HEK293T (cell line): ENCODE data around the gene TMEM143.

Source experiments
- BHLHE40 ChIP-seq: fragments of 450-650 bp; IDR thresholded peaks from 2 replicates; pipeline ENCODE4 v1.6.1; 2016; ENCODE audit warnings: mild to moderate bottlenecking, moderate library complexity, borderline replicate concordance
- CTBP1 ChIP-seq: fragments of 450-650 bp; IDR thresholded peaks from 2 replicates; pipeline ENCODE4 v1.6.1; 2016; ENCODE audit warnings: borderline replicate concordance
- ELF4 ChIP-seq: fragments of 450-650 bp; IDR thresholded peaks from 2 replicates; pipeline ENCODE4 v1.6.1; 2017; ENCODE audit warnings: antibody characterized with exemption
- FOXA1 ChIP-seq: fragments of 450-650 bp; IDR thresholded peaks from 2 replicates; pipeline ENCODE4 v1.6.1; 2016; ENCODE audit warnings: mild to moderate bottlenecking
- FOXM1 ChIP-seq: fragments of 450-650 bp; IDR thresholded peaks from 2 replicates; pipeline ENCODE4 v1.6.1; 2017; ENCODE audit warnings: mild to moderate bottlenecking, borderline replicate concordance
- HDGF ChIP-seq: fragments of 450-650 bp; IDR thresholded peaks from 2 replicates; pipeline ENCODE4 v1.6.1; 2017; ENCODE audit warnings: antibody characterized with exemption, borderline replicate concordance
- LEF1 ChIP-seq: fragments of 450-650 bp; IDR thresholded peaks from 2 replicates; pipeline ENCODE4 v1.6.1; 2017; ENCODE audit warnings: mild to moderate bottlenecking, borderline replicate concordance
- NFRKB ChIP-seq: fragments of 450-650 bp; IDR thresholded peaks from 2 replicates; pipeline ENCODE4 v1.6.1; 2016; ENCODE audit warnings: mild to moderate bottlenecking, moderate library complexity
- SP1 ChIP-seq: fragments of 450-650 bp; IDR thresholded peaks from 2 replicates; pipeline ENCODE4 v1.6.1; 2017
- SUZ12 ChIP-seq: fragments of 450-650 bp; IDR thresholded peaks from 2 replicates; pipeline ENCODE4 v1.6.1; 2016; ENCODE audit warnings: mild to moderate bottlenecking
- TARDBP ChIP-seq: fragments of 450-650 bp; IDR thresholded peaks from 2 replicates; pipeline ENCODE4 v1.6.1; 2016
- ZNF384 ChIP-seq: fragments of 450-650 bp; IDR thresholded peaks from 2 replicates; pipeline ENCODE4 v1.6.1; 2016

- TF ChIP-seq SP1 (no peak), NFRKB (no peak), ELF4 (no peak), TARDBP (no peak), BHLHE40 (no peak), ZNF384 (no peak), FOXM1 (no peak), FOXA1 (no peak), CTBP1 (no peak), LEF1 (no peak), HDGF (no peak), SUZ12 (no peak)
Observed at GRCh38 chr19:48364598-48365348, 1.0 kb upstream of the TMEM143 start.
